ENCODE measurements around the gene GRIN1. TPM values are rescaled to one million over a fixed set of nuclear protein-coding genes. Genes with fewer than 3 reads are reported as not detected.

Gene GRIN1
- total RNA-seq, 1 donor from 2014 or later, result not detected

DNA sequence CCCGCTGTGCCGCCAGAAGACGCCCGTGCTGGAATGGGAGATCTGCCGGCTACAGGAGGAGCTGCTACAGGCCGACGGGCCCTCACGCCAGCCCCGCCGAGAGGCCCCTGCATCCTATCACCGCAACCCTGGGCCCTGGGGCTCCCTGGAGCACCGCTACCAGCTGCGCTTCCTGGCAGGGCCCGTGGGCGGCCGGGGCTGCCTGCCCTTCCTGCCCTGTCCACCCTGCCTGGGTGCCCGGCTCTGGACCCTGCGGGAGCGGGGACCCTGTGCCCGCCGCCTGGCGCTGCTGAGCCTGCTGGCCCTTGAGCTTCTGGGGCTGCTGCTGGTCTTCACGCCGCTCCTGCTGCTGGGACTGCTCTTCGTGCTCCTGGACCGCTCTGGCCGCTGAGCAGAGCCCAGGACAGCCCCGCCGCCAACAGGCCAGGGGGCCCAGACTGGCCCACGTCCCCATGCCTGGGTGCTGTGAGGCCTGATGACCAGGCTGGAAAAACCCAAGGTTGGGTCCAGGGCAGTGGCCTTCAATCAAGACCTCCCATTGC lies 79.3 kb downstream of the GRIN1 start:
- TF ChIP-seq, protein P1, sequence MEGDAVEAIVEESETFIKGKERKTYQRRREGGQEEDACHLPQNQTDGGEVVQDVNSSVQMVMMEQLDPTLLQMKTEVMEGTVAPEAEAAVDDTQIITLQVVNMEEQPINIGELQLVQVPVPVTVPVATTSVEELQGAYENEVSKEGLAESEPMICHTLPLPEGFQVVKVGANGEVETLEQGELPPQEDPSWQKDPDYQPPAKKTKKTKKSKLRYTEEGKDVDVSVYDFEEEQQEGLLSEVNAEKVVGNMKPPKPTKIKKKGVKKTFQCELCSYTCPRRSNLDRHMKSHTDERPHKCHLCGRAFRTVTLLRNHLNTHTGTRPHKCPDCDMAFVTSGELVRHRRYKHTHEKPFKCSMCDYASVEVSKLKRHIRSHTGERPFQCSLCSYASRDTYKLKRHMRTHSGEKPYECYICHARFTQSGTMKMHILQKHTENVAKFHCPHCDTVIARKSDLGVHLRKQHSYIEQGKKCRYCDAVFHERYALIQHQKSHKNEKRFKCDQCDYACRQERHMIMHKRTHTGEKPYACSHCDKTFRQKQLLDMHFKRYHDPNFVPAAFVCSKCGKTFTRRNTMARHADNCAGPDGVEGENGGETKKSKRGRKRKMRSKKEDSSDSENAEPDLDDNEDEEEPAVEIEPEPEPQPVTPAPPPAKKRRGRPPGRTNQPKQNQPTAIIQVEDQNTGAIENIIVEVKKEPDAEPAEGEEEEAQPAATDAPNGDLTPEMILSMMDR (conservative IDR thresholded peaks at IDR 0.05; ENCODE audit: low read depth, low read length), result no peak
- no peak for DNase-seq (ENCODE audit: low read depth)
- H3K4me3 ChIP-seq (ENCODE audit: low read depth, low read length), result no peak overlapping the region

Other genes with a start within 250 kb of the GRIN1 start
- gene FBXW5, start 194.4 kb upstream of the GRIN1 start, total RNA-seq, result 124 and 149 TPM in 2 replicates
- not detected in 2 replicates for gene C8G, start 193.9 kb upstream of the GRIN1 start, total RNA-seq
- 1.2 TPM in 1 of 2 replicates, not detected in the other for gene LCN12, start 186.9 kb upstream of the GRIN1 start, total RNA-seq
- gene PTGDS, start 161.7 kb upstream of the GRIN1 start, total RNA-seq, result not detected in 2 replicates
- gene LCNL1, start 156.2 kb upstream of the GRIN1 start, total RNA-seq, result not detected in 2 replicates
- gene PAXX, start 146.7 kb upstream of the GRIN1 start, total RNA-seq, result 70.1 and 81.7 TPM in 2 replicates
- 2.2 and 2.4 TPM in 2 replicates for gene CLIC3, start 142.6 kb upstream of the GRIN1 start, total RNA-seq
- 3.0 and 7.6 TPM in 2 replicates for gene ABCA2, start 110.9 kb upstream of the GRIN1 start, total RNA-seq
- gene FUT7, start 107.1 kb upstream of the GRIN1 start, total RNA-seq, result not detected in 2 replicates
- gene NPDC1, start 93.0 kb upstream of the GRIN1 start, total RNA-seq, result 19.7 and 47.7 TPM in 2 replicates
- 0.87 TPM in 1 of 2 replicates, not detected in the other for gene ENTPD2, start 85.1 kb upstream of the GRIN1 start, total RNA-seq
- 25.6 and 51.3 TPM in 2 replicates for gene SAPCD2, start 68.6 kb upstream of the GRIN1 start, total RNA-seq
- 2.1 and 2.2 TPM in 2 replicates for gene UAP1L1, start 61.6 kb upstream of the GRIN1 start, total RNA-seq
- gene MAN1B1, start 52.2 kb upstream of the GRIN1 start, total RNA-seq, result 46.0 and 74.3 TPM in 2 replicates
- gene DPP7, start 24.4 kb upstream of the GRIN1 start, total RNA-seq, result 66.9 and 125 TPM in 2 replicates
- not detected in 2 replicates for gene LRRC26, start 30.9 kb downstream of the GRIN1 start, total RNA-seq
- not detected in 2 replicates for gene TMEM210, start 32.9 kb downstream of the GRIN1 start, total RNA-seq
- gene ANAPC2, start 49.4 kb downstream of the GRIN1 start, total RNA-seq, result 16.7 TPM in 2 replicates
- 139 and 185 TPM in 2 replicates for gene SSNA1, start 49.5 kb downstream of the GRIN1 start, total RNA-seq
- 10.5 and 13.5 TPM in 2 replicates for gene TPRN, start 61.6 kb downstream of the GRIN1 start, total RNA-seq
- gene TMEM203, start 66.5 kb downstream of the GRIN1 start, total RNA-seq, result 39.4 and 44.9 TPM in 2 replicates
- 22.0 and 26.9 TPM in 2 replicates for gene NDOR1, start 66.5 kb downstream of the GRIN1 start, total RNA-seq
- gene RNF208, start 83.1 kb downstream of the GRIN1 start, total RNA-seq, result 0.22 and 1.5 TPM in 2 replicates
- gene CYSRT1, start 86.0 kb downstream of the GRIN1 start, total RNA-seq, result 0.17 and 0.94 TPM in 2 replicates
- gene RNF224, start 88.3 kb downstream of the GRIN1 start, total RNA-seq, result not detected in 2 replicates
- gene SLC34A3, start 91.7 kb downstream of the GRIN1 start, total RNA-seq, result 0.07 TPM in 1 of 2 replicates, not detected in the other
- gene TUBB4B, start 102.1 kb downstream of the GRIN1 start, total RNA-seq, result 725 and 1,240 TPM in 2 replicates
- gene STPG3, start 112.1 kb downstream of the GRIN1 start, total RNA-seq, result not detected in 2 replicates
- gene NELFB, start 116.2 kb downstream of the GRIN1 start, total RNA-seq, result 47.7 and 71.0 TPM in 2 replicates
- 48.5 and 56.1 TPM in 2 replicates for gene TOR4A, start 138.6 kb downstream of the GRIN1 start, total RNA-seq
- 2.2 and 4.9 TPM in 2 replicates for gene NRARP, start 163.1 kb downstream of the GRIN1 start, total RNA-seq